Measurements from ENCODE around the gene CCT7. TPM values are rescaled to one million over a fixed set of nuclear protein-coding genes. Genes with fewer than 3 reads are reported as not detected.
A peak's percentile ranks its signal among the peaks of the same experiment; 100 is the strongest.

CCT7 gene
- total RNA-seq, 1 experiment from 2014 or later, result 482 TPM

- Mint-ChIP-seq H3K27me3 (ENCODE audit: low read depth) (peaks cover 12% of the 10 kb centered on the region), H3K4me1 (peaks cover 39% of the 10 kb centered on the region), H3K4me3 (peak within 1 kb of the TSS; percentile 90), H3K36me3 (no peaks in the 10 kb centered on the region), H3K9me3 (no peaks in the 10 kb centered on the region), H3K27ac (peak within 1 kb of the TSS; percentile 78)
- ATAC-seq, result peak; percentile 85
- DNase-seq (ENCODE audit: low spot score), result peak; percentile 93
- CTCF ChIA-PET, result interaction anchor here (1.1 to 9.8 kb wide), 7 partner anchors 11 to 321 kb away, joined by 10 to 179 read pairs (median 29); partner anchors contain the start of gene NOTO
- POLR2A ChIA-PET, result interaction anchor here (1.7 kb wide), 1 partner anchor 19 kb away, joined by 4 read pairs; the partner anchor contains the start of gene PRADC1
- TF ChIP-seq PREB (CRISPR knock-in tag; IDR thresholded peaks at IDR 0.05; ENCODE audit: borderline replicate concordance) (no peak), IRF1 (CRISPR knock-in tag; IDR thresholded peaks at IDR 0.05) (no peak), ZBTB43 (CRISPR knock-in tag; IDR thresholded peaks at IDR 0.05) (0 out of 2 replicates have a peak, but pooled peaks have one; percentile 57), CTCF (IDR thresholded peaks at IDR 0.05) (no peak), ZNF671 (CRISPR knock-in tag; IDR thresholded peaks at IDR 0.05) (no peak), JUN (CRISPR knock-in tag; IDR thresholded peaks at IDR 0.05) (no peak), ARID4B (CRISPR knock-in tag; IDR thresholded peaks at IDR 0.05; ENCODE audit: borderline replicate concordance) (peak; percentile 40; the same call in 1 of the 2 replicates), FOXP1 (CRISPR knock-in tag; IDR thresholded peaks at IDR 0.05; ENCODE audit: borderline replicate concordance) (peak; percentile 85; the same call in 1 of the 2 replicates), ZNF121 (CRISPR knock-in tag; IDR thresholded peaks at IDR 0.05) (no peak), ZNF317 (CRISPR knock-in tag; IDR thresholded peaks at IDR 0.05; ENCODE audit: borderline replicate concordance, low read depth) (peak; percentile 40; the same call in 1 of the 2 replicates), ZNF138 (CRISPR knock-in tag; conservative IDR thresholded peaks at IDR 0.05) (peak; percentile 70; the same call in 1 of the 2 replicates), STAT6 (CRISPR knock-in tag; conservative IDR thresholded peaks at IDR 0.05; ENCODE audit: low read depth) (peak; percentile 77; the same call in 1 of the 2 replicates), ATF1 (CRISPR knock-in tag; IDR thresholded peaks at IDR 0.05) (peak; percentile 61; the same call in 1 of the 2 replicates), ZNF532 (CRISPR knock-in tag; IDR thresholded peaks at IDR 0.05; ENCODE audit: borderline replicate concordance) (no peak), ATF3 (CRISPR knock-in tag; conservative IDR thresholded peaks at IDR 0.05) (no peak)
Observed at GRCh38 chr2:73214120-73215035, 19.7 kb upstream of the CCT7 start, which contains the start of gene SMYD5. Gene SMYD5, plus strand, starts transcription at chr2:73214245. Its CDS starts 22 bp downstream, at chr2:73214267.

Measured in WTC11 (cell line).